SU-DHL-6 (cell line): Measurements from ENCODE around the gene CTNND2.

Experiments
- CTCF ChIP-seq: fragments of 200-600 bp; sonication (generic); IDR thresholded peaks from one replicate; pipeline ENCODE4 v1.5.1; 2017; ENCODE audit warnings: antibody characterized with exemption, mild to moderate bottlenecking, low read length, moderate library complexity; ENCODE audit not compliant: insufficient read depth, poor library complexity, severe bottlenecking
- EZH2phosphoT487 ChIP-seq: fragments of 200-600 bp; sonication (generic), shearing (Covaris generic); conservative IDR thresholded peaks from 2 replicates; pipeline ENCODE4 v1.6.1; 2018; ENCODE audit warnings: mild to moderate bottlenecking, antibody characterized with exemption, low read length, moderate library complexity, mixed read lengths

- TF ChIP-seq CTCF (no peak), EZH2phosphoT487 (no peak)
These were observed 295.7 kb downstream of the CTNND2 start for GRCh38 chr5:11608530-11608929.
